Renal pelvis (tissue), 4 donors: ENCODE measurements around the gene FNDC3B. TPM values are rescaled to one million over a fixed set of nuclear protein-coding genes. Genes with fewer than 3 reads are reported as not detected.
A peak's percentile ranks its signal among the peaks of the same experiment; 100 is the strongest.

Experiments used
- DNase-seq: peaks from one replicate; pipeline ENCODE4 v3.0.0-alpha.2; 2013
- polyA plus RNA-seq, 3 donors: library from polyadenylated mRNA; unstranded; fragments of 120-200 nt; gene quantifications; one replicate each; pipeline ENCODE4 v1.2.1, GENCODE V29; 2013; ENCODE audit not compliant: insufficient read length in 3 of 3

FNDC3B gene
- polyA plus RNA-seq, 3 donors = 52.8 to 61.6 (median 59.7) TPM

DNA sequence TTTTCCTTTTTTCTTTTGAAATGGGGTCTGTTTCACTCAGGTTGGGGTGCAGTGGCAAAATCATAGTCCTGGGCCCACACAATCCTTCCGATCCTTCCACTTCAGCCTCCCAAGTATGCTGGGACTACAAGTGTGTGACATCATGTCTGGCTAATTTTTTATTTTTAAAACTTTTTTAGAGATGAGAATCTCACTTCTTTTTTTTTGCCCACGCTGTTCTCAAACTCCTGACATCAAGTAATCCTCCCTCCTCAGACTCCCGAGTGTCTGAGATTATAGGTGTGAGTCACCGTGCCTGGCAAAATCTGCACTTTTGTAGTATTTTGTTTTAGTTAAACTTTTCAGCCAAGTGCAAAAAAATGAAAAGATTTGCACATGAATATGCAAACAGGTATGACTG lies 171.0 kb downstream of the FNDC3B start:
- no peak for DNase-seq

DNA sequence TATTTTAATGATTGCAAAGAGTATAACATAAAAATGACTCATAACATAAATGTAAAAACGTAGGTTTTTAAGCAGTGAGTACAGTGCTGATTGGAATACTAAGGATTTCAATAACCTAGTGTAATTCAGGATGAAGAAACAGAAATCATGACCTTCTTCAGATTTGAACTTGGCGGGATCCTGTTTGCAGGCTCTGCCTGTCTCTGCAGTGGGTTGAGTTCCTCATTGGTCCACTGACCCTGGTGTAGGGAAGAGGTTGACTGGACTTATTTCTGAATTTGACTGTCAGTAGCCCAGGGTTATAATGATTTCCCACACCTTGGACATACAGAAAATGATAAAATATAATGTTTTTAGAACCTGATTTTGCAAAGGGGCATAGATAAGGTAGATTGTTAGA lies 171.7 kb downstream of the FNDC3B start:
- DNase-seq = no peak

DNA sequence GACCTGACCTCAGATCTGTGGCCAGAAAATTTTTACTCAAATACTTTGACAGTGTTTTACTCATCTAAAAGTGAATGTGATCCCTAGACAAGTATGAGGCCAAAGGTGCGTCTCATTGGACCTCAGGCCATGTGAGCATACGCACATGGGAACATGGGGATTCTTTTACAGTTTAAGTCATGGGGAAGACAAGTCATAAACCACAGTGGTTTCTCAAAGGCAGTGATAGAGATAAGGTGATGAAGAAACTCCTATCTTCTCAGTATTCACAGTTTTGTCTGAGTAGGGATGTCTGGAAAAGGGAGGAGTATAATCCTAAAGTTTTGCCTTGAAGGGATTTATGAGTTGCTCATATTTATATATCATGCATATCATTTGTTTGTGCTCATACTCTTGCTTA lies 173.8 kb downstream of the FNDC3B start:
- DNase-seq = no peak

DNA sequence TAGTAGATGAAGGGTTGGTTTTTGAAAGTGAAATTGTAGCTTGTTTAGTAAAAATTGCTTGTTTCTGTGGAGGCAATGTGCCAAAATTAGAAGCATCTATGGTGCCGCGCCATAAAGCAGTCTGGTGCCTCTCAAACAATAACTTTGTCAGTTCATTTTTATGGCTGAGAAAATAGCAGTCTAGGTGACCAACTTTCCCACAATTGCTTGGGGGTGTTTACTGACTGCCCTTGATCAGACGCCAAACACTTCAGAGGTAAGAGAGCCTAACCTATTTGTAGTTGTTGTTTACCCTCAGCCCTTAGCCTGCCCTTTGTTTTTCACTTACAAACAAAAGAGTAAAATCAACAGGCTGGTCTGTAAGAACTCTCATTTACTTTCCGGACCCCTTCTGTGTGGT lies 174.5 kb downstream of the FNDC3B start:
- DNase-seq = no peak

DNA sequence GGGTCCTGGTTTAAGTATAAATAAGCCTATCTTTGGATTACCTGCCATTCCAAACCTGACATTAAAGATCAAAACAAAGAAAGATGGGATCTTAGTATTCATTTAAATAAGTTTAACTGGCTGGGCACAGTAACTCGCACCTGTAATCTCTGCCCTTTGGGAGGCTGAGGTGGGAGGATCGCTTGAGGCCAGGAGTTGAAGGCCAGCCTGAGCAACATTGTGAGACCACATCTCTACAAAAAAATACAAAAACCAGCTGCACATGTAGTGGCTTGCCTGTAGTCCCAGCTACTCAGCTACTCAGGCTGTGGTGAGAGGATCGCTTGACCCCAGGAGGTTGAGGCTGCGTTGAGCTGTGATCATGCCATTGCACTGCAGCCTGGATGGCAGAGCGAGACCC lies 176.9 kb downstream of the FNDC3B start:
- DNase-seq = no peak

DNA sequence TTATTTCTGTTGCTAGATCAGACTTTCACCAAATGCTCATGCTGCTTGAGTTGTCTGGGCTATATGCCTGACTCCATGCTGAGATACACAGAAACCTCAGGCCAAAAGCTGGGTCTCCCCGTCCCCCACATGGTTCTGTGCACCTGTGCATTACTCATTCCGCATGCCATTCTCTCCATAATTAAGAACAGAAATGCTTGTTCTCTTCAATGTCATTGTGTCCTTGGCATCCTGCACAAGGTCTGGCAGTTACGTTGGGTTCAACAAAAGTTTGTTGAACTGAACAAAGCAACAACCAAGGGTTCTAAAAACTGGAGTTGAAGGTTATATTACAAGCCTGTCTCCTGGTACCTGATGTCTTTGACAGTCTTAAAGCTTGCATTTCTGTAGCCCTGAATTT lies 177.5 kb downstream of the FNDC3B start:
- DNase-seq = no peak

DNA sequence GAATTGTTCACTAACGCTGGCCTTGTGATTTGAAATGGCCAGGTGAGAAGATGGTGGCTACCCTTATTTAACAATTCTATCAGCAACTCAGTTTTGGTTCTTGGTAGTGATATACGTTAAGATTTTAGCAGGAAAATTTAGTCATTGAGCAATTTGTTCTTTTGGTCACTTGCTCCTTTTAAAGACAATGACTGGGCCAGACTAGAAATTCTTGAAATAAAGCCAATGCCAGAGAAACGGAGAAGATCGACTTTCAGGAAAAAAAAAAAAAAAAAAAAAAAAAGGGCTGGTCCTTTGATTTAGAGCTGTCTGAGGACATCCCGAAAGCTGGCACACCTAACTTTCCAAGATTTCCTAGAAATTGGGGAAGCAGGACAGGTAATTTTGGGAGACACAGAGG lies 178.5 kb downstream of the FNDC3B start:
- DNase-seq = no peak

DNA sequence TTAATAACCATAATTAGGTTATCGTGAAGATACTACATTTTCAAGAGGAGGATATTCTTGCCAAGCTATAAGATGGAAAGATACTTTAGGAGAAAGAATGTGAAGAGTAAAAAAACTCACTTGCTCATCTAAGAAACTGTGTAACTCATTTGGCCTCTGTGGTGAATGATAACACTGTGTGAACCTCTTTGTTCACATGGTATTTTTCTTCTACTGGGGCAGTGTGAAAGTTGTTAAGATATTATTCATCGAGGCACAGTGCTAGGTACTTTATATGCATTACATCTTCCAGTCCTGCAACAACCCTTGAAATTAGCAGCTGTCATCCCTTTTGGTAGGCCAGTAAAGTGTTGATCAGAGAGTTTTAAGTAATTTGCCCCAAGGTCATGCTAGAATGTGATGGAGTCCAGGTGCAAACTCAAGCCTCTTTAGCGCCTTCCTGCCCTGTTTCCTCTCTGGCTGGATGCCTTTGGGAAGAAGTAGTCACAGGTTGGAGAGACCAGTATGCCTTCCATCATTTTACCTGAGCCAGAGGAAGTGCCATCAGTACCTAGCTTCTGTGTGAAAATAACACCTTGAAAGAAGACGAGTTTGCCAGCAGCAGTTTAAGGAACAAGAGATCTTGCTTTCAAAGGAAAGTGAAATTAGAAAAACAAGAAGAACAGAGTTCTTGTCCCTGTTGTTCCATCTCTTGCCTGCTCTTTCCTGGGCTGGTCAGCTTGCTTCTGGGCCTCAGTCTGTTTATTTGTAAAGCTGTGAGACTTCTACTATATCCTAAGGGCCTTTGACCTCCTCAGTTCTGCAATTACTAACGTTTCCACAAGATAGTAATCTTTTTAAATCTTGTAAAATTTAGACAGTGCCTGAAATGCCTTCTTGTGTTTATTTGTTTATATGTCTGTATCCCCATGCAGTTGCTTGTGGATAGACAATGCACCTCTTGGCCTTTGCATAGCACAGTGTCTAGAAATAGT lies 179.3 kb downstream of the FNDC3B start:
- no peak for DNase-seq

DNA sequence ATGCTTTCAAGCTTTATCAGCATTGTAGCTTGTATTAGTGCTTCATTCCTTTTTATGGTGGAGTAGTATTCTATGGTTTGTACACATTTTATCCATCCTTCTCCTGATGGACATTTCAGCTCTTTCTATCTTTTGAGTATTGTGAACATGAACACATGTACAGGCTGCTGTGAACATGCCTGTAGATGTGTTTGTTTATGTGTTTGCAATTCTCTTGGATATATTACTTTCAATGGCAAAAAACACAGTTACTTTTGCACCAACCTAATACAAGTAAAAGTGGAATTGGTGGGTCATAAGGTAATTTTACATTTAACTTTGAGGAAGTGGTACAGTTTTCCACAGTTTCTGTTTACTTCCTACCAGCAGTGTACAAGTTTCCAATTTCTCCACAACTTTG lies 180.4 kb downstream of the FNDC3B start:
- no peak for DNase-seq

DNA sequence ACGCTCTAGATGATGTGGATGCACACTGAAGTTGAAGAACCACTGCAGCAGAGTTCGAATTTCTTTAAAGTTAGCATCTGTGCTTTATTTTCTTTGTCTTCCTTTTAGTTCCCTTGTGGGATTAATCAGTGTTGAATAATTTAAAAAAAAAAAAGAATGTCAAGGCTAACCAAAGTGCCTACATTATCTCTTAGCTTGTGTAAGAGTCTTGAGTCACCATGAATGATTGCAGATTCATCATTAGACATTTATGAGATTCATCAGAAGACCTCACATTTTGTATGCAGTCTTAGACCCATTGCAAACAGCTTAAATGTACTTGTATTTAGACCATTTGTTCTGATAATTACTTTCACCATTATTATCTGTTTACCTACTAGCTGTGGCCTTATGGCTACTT lies 182.2 kb downstream of the FNDC3B start:
- no peak for DNase-seq

DNA sequence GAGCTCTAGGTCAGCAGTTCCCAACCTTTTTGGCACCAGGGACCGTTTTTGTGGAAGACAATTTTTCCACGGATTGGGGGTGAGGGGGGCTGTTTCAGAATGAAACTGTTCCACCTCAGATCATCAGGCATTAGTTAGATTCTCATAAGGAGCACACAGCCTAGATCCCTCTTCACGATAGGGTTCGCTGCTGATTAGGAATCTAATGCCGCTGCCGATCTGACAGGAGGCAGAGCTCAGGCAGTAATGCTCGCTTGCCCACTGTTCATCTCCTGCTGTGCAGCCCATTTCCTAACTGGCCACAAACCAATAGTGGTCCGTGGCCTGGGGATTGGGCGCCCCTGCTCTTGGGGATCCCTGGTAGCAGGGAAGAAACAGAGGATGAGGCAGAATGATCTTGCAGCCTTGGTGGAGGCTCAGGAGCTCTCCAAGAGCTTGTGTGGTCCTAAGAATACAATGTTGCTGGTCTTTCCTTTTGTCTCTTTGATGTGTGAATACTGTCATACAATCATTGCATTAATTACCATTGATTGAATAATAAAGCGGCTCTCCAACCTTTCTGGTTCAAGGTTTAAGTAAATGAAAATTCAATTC lies 183.2 kb downstream of the FNDC3B start:
- no peak for DNase-seq

DNA sequence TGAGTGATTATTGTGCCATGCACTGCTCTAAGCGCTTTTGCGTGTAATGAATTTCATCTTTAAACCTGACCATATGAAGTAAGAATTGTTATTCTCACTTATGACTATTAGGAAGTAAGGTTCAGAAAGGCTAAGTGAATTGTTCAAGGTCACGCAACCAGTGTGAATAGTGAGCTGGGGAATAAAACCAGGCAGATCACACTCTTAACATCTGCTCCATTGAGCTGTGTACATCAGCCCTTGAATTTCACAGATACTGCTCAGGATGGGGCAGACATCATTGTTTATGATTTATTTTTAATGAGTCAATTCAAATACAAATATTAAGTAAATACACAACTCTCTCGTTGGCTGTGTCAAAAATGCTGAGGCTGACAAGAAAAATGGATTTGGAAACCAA lies 184.5 kb downstream of the FNDC3B start:
- no peak for DNase-seq

DNA sequence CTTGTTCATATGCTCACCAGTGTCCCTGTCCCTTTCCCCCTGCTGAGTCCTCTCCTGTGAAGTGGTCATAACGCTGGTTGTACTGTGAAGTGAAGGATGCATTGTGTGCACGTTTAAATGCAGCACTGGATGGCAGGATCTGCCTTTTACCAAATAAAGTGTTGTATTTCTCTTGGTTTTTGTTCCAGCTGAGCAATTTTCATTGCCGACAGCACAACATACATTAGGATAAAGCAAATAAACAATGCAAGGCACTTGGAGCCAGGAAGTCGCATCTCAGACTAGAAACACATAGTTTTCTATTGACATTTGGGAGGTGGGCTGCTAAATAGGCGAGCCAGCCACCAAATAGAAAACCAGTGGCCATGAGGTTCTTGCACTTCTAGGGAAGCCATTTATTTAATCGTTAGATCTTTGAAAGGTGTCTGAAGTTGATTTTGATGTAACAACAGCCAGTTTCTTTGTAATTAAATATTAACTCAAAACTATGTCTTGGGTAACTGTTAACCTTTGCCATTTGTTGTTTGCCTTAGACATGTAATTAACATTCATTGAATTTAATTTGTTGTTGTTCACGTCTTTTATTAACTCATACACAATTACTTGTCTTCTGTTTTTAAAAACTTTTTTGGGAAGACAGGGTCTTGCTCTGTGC lies 185.3 kb downstream of the FNDC3B start:
- peak; percentile 62 for DNase-seq

DNA sequence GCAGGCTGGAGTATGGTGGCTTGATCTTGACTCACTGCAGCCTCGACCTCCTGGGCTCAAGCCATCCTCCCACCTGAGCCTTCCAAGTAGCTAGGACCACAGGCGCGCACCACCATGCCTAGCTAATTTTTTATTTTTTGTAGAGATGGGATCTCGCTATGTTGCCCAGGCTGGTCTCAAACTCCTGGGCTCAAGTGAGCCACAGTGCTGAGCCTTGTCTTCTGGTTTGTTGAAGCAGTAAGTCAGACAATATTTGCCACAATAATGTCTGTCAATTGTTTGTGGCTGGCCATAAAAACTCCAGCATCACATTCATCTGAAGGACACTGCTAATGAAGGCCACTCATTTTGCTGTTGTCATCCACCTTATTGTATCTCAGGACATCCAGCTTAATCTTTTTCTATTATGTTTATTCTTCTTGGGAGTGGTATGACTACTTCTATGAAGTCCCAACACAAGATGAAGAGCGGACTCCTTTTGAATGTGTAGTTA lies 185.9 kb downstream of the FNDC3B start:
- DNase-seq = no peak

DNA sequence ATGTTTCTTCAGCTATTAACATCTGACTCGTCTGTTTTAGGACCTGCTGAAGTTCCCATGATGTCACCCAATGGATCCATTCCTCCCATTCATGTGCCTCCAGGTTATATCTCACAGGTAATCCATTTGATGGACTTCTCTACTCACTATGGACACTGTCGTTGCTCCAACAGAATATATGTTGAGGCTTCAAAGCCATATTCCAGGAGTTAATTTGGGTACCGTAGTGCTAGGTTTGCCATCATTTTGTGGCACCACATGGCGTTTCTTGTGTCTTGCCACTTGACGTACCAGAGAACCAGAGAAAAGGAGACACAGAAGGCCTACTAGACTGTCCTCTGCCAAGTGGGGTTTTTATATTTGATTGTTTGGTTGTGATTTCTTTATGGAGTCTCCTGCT lies 187.5 kb downstream of the FNDC3B start:
- no peak for DNase-seq

DNA sequence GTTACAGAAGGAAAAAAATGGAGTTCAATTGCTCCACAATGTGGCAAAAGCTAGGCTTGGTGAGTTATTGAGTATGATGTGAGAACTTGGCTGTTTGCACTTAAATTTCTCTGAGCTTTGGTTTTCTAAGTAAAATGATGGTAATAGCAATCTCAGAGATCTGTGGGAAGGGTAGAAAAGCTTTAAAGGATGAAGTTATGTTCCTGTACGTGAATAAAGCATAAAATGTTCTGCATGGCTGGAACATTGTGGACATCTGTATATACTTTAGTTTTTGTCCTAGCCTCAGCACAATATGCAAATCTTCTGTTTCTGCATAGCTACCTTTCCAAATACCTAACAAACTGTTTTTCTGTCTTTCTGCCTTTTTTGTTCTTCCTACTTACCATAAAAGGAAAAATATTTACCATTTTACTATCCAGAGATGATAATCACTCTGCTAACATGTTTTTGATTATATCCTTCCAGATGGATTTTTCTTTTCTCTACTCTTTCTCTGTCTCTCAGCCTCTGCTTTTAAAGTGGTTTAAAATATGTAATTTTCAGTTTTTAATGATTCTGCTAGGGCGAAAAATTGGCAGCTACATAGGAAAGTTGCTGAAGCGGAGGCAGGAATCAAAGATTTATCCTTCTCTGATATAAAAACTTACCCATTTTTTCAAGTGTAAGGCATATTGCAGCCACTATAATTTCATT lies 188.1 kb downstream of the FNDC3B start:
- no peak for DNase-seq

DNA sequence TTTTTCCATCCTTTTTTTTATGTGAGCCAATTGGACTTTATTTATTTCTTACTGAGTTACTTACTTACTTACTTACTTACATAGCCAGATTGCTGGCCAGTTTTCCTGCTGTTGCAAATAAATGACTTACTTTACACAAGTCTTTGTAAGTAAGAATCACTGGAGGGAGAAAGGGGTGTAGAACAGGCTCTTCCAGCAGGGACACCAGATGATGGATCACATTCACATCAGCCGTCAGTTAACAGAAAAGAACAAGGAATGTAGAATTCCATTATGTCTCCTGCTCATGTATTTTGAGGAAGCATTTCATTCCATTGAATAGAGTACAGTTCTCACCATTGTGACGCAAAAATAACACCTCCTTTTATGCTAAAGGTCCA lies 188.6 kb downstream of the FNDC3B start:
- DNase-seq = no peak

DNA sequence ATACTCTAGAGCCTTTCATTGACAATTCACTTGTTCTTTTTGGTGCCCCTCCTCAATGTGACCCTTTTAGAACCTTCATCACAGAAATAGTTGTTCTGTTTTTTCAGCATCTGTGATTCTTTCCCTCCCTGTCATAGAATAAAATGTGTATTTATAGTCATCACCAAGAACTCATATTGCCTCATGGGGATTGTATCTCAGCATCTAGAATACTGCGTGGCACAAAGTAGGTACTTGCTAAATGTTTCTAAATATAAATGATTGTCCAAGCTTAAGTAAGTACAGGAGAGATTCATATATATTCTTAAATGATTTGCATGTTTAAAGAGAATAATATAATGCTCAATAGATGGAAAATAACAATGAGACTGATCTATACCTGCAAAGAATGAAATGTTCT lies 190.1 kb downstream of the FNDC3B start:
- no peak for DNase-seq

DNA sequence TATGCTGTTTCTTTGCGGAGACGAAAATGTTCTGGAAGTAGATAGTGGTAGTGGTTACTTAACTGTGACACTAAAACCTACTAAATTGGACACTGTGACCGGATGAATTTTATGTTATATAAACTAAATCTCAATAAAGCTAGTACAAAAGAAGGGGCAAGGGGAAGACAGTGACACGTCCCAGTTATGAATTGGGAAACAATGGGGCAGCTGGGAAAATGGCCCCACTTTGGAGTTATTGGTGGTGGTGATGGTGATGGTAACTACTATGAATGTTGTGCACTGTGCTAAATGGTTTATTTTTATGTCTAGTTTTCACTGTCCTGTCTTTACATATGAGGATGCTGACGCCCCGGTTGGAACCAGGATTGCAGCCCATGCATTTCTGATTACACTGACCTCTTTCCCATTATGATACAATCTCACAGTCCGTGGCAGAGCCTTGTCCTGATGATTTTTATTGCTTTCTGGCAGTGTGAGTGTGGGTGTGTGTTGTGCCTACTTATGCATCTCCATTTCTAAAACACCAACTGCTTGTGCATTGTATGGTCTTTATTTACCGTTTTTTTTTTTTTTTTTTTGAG lies 192.0 kb downstream of the FNDC3B start:
- DNase-seq = no peak

DNA sequence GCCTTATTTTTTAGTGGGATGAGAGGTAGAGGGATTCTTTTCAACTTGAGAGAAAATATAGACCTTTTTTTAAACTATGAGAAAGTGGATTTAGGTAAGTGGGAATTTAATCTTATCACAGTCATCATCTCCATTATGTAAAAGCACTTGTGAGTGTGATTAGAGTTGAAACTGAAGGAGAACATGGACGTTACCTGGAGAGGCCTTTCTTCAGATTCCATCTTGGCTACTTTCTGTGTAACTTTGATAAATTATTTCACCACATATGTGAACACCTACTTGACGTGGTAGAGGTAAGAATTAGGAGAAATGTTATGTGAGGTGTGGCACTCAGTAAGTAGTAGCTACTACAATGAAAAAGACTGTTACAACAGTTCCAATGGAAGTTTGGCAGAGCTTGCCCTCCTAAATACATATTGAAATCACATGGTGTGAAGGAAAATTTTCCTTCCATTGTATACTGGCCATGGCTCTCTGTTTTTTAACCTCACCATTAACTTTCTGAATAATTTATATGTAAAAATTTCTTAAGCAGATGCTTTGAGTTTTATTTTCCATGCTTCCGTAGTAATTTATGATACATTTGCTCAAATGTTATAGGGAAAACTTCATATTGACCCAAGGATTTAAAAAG lies 193.3 kb downstream of the FNDC3B start:
- DNase-seq = no peak
